ENCODE measurements around the gene PLA2G2C.

DNA sequence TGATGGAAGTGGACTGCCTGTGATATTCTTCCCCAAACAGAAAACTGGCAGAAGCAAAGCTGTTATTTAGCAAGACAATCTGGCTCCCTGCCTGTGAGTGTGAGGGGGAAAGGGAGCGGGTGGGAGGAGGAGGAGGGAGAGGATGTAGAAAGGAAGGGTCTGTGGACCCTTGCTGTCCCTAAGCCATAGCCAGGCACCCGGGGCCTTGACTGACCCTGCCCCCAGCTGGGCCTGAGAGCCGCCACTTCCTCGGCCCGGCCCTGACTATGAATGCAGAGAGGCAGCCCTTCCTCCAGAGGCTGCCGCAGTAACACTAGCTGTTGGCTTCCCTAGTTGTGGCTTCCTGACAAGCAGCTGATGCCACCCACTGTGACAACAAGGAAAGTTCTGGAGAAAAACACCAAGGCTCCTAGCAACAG is 33.3 kb downstream of the PLA2G2C start:
- TF ChIP-seq CTCF (IDR thresholded peaks at IDR 0.05) (no peak), POLR2A (IDR thresholded peaks at IDR 0.05) (no peak)

All from vagina (tissue), 2 donors.